Heart right ventricle (tissue), 16 donors: Measurements from ENCODE around the gene FRMD3. TPM values are rescaled to one million over a fixed set of nuclear protein-coding genes. Genes with fewer than 3 reads are reported as not detected.

Experiments used
- ATAC-seq, 8 donors: fragments of 200-7000 bp; cut with Tn5 transposase; one replicate each; pipeline ENCODE4 v1.9.1; 2020; ENCODE audit warnings: mild to moderate bottlenecking in 8 of 8, moderate library complexity in 8 of 8, moderate number of reproducible peaks in 1 of 8
- DNase-seq, 2 donors: peaks; one replicate each; pipeline ENCODE4 v3.0.0-alpha.2; 2020
- H3K27ac ChIP-seq, 10 donors: fragments of 200-600 bp; sonication (generic) in 2 of 10; one replicate each; pipeline versions ENCODE4 v1.5.0 to v1.8.0; 2020 to 2022; ENCODE audit warnings: mild to moderate bottlenecking in 3 of 10
- H3K27me3 ChIP-seq, 7 donors: fragments of 200-600 bp; one replicate each; pipeline ENCODE4 v1.8.0; 2021 to 2022; ENCODE audit warnings: mild to moderate bottlenecking in 2 of 7
- H3K36me3 ChIP-seq, 9 donors: fragments of 200-600 bp; sonication (generic) in 1 of 9; one replicate each; pipeline versions ENCODE4 v1.5.0 to v1.8.0; 2020 to 2022; ENCODE audit warnings: mild to moderate bottlenecking in 2 of 9
- H3K4me1 ChIP-seq, 9 donors: fragments of 200-600 bp; sonication (generic) in 1 of 9; one replicate each; pipeline versions ENCODE4 v1.5.0 to v1.8.0; 2020 to 2022; ENCODE audit warnings: mild to moderate bottlenecking in 4 of 9
- H3K4me3 ChIP-seq, 10 donors: fragments of 200-600 bp; sonication (generic) in 2 of 10; one replicate each; pipeline versions ENCODE4 v1.5.0 to v1.8.0; 2020 to 2022; ENCODE audit warnings: mild to moderate bottlenecking in 7 of 10, moderate library complexity in 2 of 10
- H3K9me3 ChIP-seq, 11 donors: fragments of 200-600 bp in 10 of 11; sonication (generic) in 2 of 11; one replicate each; pipeline versions ENCODE4 v1.5.0 to v1.8.0; 2013 to 2022; ENCODE audit warnings: mild to moderate bottlenecking in 2 of 11, control low read depth in 1 of 11, moderate library complexity in 1 of 11
- CTCF ChIP-seq, 9 donors: fragments of 200-600 bp; sonication (generic) in 2 of 9; IDR thresholded peaks; one replicate each; pipeline versions ENCODE4 v1.5.0 to v1.8.0; 2021 to 2022; ENCODE audit warnings: antibody characterized with exemption in 9 of 9, mild to moderate bottlenecking in 5 of 9, moderate library complexity in 1 of 9
- WGBS, 2 donors: extraction: QIAGEN DNeasy Blood & Tissue Kit; methylation state at CpG; one replicate each; pipeline ENCODE4 v1.1.7; 2013; ENCODE audit warnings: inconsistent platforms in 1 of 2; 5-methylcytosine and 5-hydroxymethylcytosine counted together
- intact Hi-C, 10 donors: fragments of 100-400 bp; cut with DNase I; formaldehyde crosslinking; loops; one replicate each; pipeline versions ENCODE4 v1.11.1 to v1.14.2; 2022
- polyA plus RNA-seq, 2 donors: library from polyadenylated mRNA; stranded (reverse); fragments of 200-250 nt; gene quantifications; one replicate each; pipeline ENCODE4 v1.2.3, GENCODE V29; 2013
- total RNA-seq, 10 donors: library from RNA; stranded (reverse); fragmentation: NEBNext Ultra II Directional in 3 of 10; extraction: Animal tissue kit (Norgen Biotek cat#: 25700) in 3 of 10; gene quantifications; one replicate each; pipeline versions ENCODE4 v1.2.1 to v1.2.4, GENCODE V29; 2021 to 2023
- donor health status: Arrhythmogenic right ventricular cardiomyopathy.
- donor health status: ischemic (EF 13 %, LVEDD 7.1; RV severe dilation, severe dysfunction).
- donor health status: healthy with polysubstance abuse.
- donor health status: DM: no; HTN: yes; CAD: no.
- donor health status: DM: no; HTN: no; CAD: no.
- donor health status: ischemic (EF 25% LVEDD 6.9; RV normal size, moderate dysfunction).
- donor health status: ischemic (EF 25% LVEDD 5.7; RV mildly dilated, moderate dysfunction).
- donor health status: healthy.
- donor health status: DM: yes; HTN: yes; CAD: no.
- donor health status: Ischemic cardiomyopathy.
- donor health status: ischemic (EF 35%, LVEDD 5.7; RV mildly dilated, moderate dysfunction).
- donor health status: nonischemic (EF 11% LVEDD 7.7; RV severe dilation, severe dysfunction).
- donor health status: DM: yes; HTN: yes; CAD: no.
- donor health status: PGD.
- donor health status: ischemic (EF 29% LVEDD 5.4; RV normal size, mild dysfunction).
- donor health status: nonischemic (EF 23%, LVEDD 6.1; RV moderate dilation, normal function).

The FRMD3 gene
- total and polyA plus RNA-seq, 12 donors, result 23.1 to 145 (median 98.8) TPM

GRCh38 chr9:83479765-83480164 lies 58.4 kb downstream of the FRMD3 start:
- H3K4me1 ChIP-seq, result peaks cover 0 to 1% (median 0%) of the 10 kb centered on the region in 9 donors
- H3K9me3 ChIP-seq, result peaks cover 0 to 11% (median 5%) of the 10 kb centered on the region in 11 donors
- 88 to 91% methylated on average over 2 of the region's 2 CpGs for WGBS, 2 donors
- ATAC-seq (no peak), DNase-seq (no peak)
- H3K4me3 ChIP-seq, result no peak overlapping the region
- no peaks in the 10 kb centered on the region for H3K27me3 ChIP-seq
- no peak overlapping the region for H3K27ac ChIP-seq
- H3K36me3 ChIP-seq, result peaks cover 0 to 5% (median 0%) of the 10 kb centered on the region in 9 donors
- no peak for TF ChIP-seq CTCF (IDR thresholded peaks at IDR 0.05)
- intact Hi-C loops, result loop anchor here in 2 of 10 donors (5.0 to 10.0 kb wide), 3 partner anchors 33 to 145 kb away; no protein-coding TSS in a partner anchor

- H3K4me3 ChIP-seq, result no peak overlapping the region
- H3K9me3 ChIP-seq, result peaks cover 0 to 11% (median 5%) of the 10 kb centered on the region in 11 donors
- H3K36me3 ChIP-seq, result peaks cover 0 to 5% (median 0%) of the 10 kb centered on the region in 9 donors
- H3K4me1 ChIP-seq, result peaks cover 0 to 21% (median 11%) of the 10 kb centered on the region in 9 donors
- ATAC-seq, result no peak
- WGBS, 2 donors, result 88 to 97% methylated on average over 3 of the region's 3 CpGs
- peak overlapping the region in 5 of 10 donors; percentile 23 to 62 (median 53) for H3K27ac ChIP-seq
- no peak for DNase-seq
- intact Hi-C loops, result loop anchor here in 2 of 10 donors (5.0 to 10.0 kb wide), 3 partner anchors 35 to 143 kb away; no protein-coding TSS in a partner anchor
- no peaks in the 10 kb centered on the region for H3K27me3 ChIP-seq
- no peak for TF ChIP-seq CTCF (IDR thresholded peaks at IDR 0.05)
These were observed 60.6 kb downstream of the FRMD3 start for GRCh38 chr9:83477571-83477970.

- intact Hi-C loops, result loop anchor here in 2 of 10 donors (5.0 to 10.0 kb wide), 3 partner anchors 35 to 142 kb away; no protein-coding TSS in a partner anchor
- Histone ChIP-seq H3K9me3 (peaks cover 0 to 11% (median 5%) of the 10 kb centered on the region in 11 donors), H3K27me3 (no peaks in the 10 kb centered on the region), H3K27ac (peak overlapping the region in 7 of 10 donors; percentile 23 to 62 (median 39)), H3K4me3 (no peak overlapping the region), H3K36me3 (peaks cover 0 to 5% (median 0%) of the 10 kb centered on the region in 9 donors), H3K4me1 (peaks cover 0 to 26% (median 15%) of the 10 kb centered on the region in 9 donors)
- DNase-seq, result no peak
- no peak for TF ChIP-seq CTCF (IDR thresholded peaks at IDR 0.05)
- no peak for ATAC-seq
- WGBS, 2 donors, result 86 to 91% methylated on average over 3 of the region's 3 CpGs
These were observed 61.1 kb downstream of the FRMD3 start for GRCh38 chr9:83477120-83477519.

- no peak for TF ChIP-seq CTCF (IDR thresholded peaks at IDR 0.05)
- Histone ChIP-seq H3K4me1 (peaks cover 0 to 32% (median 21%) of the 10 kb centered on the region in 9 donors), H3K27ac (peak overlapping the region in 4 of 10 donors; percentile 23 to 65 (median 50)), H3K36me3 (peaks cover 0 to 5% (median 0%) of the 10 kb centered on the region in 9 donors), H3K4me3 (no peak overlapping the region), H3K9me3 (peaks cover 0 to 11% (median 5%) of the 10 kb centered on the region in 11 donors), H3K27me3 (no peaks in the 10 kb centered on the region)
- ATAC-seq (peak in 7 of 8 donors; percentile 45 to 78 (median 57)), DNase-seq (peak in 1 of 2 donors; percentile 50)
- 85 to 88% methylated on average over 4 of the region's 4 CpGs for WGBS, 2 donors
- intact Hi-C loops, result loop anchor here in 2 of 10 donors (5.0 to 10.0 kb wide), 3 partner anchors 36 to 142 kb away; no protein-coding TSS in a partner anchor
These were observed 61.7 kb downstream of the FRMD3 start for GRCh38 chr9:83476513-83476912.
